ENCODE results near the gene SCIN.
"Not testable (repeated sequence)": the region's sequence is repeated elsewhere in the genome, so short reads cannot be mapped to it uniquely, and the experiment has no call there.

Gene SCIN

DNA sequence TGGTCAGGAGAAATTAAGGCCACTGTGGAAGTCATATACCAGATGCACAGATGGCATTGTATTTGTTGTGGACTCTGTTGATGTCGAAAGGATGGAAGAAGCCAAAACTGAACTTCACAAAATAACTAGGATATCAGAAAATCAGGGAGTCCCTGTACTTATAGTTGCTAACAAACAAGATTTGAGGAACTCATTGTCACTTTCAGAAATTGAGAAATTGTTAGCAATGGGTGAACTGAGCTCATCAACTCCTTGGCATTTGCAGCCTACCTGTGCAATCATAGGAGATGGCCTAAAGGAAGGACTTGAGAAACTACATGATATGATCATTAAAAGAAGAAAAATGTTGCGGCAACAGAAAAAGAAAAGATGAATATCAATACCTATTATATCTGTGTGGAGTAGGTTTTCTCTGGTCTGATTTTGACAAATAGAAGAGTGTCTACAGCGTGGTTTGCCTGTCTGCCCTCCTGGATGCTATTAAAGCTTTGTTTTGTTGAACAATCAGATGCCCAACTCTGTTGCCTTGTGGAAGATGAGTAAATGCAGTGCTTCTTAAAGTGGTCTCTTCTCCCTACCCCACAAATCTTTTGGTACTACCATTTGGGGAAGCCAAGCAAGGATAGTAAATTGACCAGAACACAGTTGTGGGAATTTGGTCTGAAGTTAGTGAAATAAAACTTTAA lies 118.1 kb downstream of the SCIN start:
- not testable (repeated sequence) for DNase-seq (ENCODE audit: low read depth)

DNA sequence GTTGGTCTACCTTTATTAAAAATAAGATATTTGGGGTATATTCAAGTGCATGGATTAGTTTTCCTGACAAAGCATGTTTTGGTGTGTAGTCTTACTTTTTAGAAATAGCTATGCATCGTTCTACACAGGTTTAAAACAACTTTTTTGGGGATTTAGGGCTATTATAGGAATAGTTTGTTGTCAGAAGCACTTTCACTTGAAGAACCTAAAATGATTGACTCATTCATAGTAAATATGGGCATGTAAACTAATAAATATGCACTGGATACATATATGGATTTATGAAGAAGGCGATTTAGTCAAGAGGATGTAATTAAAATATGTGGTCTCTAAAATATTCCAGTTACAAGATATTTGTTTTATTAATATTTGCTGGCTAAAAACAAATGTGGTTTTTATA lies 118.9 kb downstream of the SCIN start:
- DNase-seq (ENCODE audit: low read depth) = no peak

DNA sequence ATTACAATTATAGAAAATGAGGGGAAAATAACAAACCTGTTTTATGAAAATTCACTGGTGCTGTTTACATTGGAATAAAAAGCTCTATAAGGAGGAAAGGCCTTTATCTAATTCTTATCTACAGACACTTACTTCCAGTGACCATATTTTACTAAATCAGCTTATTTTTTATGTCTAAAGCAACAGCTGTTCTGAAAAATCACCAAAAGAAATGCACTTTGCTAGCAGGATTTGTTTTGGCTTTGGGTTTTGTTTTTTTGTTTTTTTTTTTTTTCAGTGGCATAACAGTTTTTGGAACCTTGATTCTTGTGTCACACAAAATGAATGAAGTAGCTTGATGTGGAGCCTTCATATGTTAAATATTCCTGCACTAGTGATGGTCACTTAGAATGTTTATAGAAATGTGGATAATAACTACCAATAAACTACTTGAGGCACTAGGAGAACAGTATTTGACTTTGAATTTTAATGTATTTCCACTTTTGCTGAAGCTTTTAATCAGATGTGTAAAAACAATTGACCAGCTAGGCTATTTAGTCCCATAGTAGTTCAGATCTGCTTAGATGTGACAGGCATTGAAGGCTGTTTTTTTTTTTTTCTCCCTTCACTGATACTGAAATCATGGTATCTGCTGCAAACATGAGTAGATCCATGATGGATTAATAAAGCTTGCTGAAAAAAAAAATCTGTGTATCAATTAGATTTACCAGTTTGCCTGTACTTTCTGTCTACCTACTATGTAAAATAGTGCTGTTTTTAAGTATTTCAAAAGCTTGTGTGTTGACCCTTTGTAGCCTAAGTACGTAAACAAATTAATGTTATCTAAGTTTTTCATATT lies 119.7 kb downstream of the SCIN start:
- no peak for DNase-seq (ENCODE audit: low read depth)

DNA sequence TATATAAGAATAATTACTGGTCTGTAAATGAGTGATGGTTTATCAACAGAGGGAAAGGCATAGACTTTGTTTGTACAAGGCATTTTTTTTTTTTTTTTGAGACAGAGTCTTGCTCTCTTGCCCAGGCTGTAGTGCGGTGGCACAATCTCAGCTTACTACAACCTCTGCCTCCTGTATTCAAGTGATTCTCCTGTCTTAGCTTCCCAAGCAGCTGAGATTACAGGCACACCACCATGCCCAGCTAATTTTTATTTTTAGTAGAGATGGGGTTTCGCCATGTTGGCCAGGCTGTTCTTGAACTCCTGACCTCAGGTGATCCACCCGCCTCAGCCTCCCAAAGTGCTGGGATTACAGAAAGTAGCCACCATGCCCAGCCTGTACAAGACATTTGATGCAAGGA lies 120.9 kb downstream of the SCIN start:
- DNase-seq (ENCODE audit: low read depth) = not testable (repeated sequence)

DNA sequence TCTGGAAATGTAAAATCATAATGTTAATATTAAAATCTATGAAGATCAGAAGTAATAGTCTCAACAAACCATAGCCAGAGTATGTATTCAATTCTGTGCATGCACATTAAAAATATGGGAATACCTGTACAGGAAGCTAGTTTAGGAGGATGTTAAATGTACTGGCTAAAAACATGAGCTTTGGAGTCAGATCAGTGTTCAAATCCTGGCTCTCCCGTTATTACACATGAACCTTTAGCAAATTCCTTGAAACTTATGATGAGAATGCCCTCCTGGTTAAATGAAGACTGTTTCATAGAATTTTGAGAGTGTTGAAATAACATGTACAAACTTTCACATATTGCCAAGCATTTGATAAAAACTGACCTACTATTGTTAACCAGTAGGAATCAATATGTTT lies 121.5 kb downstream of the SCIN start:
- no peak for DNase-seq (ENCODE audit: low read depth)

DNA sequence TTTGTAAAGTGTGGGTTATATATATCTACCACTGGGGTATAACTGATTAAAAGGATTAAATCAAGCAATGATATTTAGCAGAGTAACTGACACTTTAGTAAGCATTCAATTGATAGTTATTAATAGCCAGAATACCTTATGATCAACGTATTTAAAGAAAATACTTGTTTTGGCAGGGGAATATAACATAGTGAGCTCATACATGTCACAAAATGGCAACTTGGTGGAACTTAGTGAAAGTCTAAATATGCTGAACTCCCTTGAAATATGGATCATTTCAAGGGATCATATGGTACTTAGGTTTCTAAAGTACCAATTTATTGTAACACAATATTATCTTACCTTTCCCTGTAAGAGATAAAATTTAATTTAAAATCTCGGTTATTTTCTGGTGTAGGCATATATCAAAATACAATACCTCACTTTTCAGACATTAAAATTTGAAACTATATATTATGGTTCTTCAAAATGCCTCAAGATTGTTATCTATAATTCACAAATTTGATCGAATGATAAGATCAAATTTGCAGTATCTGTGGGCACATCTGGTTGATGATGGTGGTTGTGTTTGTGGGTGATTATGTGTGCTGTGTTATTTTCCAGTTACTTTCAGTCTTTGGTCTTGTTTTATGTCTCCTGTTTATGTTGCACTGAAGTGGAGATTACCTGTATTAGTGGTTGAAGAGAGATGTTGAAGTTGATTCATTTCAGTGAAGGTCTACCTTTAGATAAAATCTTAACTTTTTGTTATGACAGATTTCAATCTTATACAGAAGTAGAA lies 122.1 kb downstream of the SCIN start:
- no peak for DNase-seq (ENCODE audit: low read depth)

DNA sequence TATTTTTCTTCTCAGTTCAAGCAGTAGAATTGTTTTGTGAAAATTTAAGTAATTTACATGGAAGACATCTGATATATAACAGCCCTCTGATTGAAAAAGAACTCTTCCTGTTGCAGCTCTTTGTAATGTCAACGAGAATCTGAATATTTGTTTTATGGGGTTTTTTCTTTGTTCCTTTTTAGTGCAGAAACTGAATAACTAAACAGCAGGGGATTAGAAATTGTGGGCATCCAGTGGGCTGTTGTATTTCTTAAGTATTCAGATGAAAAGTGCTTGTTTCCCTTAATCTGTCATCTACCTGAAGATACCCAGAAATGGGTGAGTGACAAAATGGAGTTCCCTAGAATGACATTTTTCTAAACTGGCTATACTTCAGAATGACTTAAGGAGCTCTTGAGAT lies 124.3 kb downstream of the SCIN start:
- DNase-seq (ENCODE audit: low read depth) = no peak

DNA sequence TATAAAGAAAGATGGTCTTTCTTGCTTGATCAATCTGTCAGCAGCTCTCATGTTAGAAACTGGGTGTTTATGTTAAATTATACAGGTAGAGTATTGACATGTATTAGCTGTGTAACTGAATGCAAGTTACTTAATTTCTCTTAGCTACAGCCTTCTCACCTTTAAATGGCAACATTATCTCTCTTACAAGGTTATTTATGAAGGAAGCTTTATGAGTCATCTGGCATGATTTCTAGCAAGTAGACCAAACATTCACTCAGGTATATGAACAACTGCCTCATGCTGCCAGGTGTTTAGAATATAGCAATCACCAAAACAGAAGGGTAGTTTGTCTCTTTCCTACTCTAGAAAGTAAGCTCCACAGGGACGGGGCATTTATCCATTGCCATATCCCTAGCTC lies 125.4 kb downstream of the SCIN start:
- DNase-seq (ENCODE audit: low read depth) = no peak

DNA sequence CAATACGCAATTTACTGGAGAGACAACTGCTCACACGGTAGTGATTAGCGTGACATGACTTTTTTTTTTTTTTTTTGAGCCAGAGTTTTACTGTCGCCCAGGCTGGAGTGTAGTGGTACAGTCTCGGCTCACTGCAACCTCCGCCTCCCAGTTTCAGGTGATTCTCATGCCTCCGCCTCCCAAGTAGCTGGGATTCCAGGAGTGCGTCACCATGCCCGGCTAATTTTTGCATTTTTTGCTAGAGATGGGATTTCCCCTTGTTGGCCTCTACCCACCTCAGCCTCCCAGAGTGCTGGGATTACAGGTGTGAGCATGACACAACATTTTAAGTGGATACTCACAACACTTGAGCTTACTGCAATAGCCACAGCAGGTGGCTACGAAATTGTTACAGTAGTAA lies 128.8 kb downstream of the SCIN start:
- no peak for DNase-seq (ENCODE audit: low read depth)

DNA sequence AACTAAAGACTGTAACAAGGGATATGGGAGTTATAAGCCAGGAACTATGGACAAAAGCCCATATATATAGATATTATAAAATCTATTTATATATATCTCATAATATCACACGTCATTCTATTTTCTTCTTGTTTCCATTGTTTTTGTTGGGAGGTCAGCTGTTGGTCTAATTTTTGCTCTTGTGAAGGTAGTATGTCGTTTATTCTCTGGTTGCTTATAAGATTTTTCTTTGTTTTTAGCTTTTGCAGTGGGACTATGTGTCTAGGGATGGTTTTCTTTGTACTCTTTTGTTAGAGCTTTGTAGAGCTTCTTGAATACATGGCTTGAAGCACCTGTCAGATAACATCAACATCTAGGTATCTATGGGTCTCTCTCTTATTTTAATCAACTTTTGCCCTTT lies 130.9 kb downstream of the SCIN start:
- DNase-seq (ENCODE audit: low read depth) = no peak

DNA sequence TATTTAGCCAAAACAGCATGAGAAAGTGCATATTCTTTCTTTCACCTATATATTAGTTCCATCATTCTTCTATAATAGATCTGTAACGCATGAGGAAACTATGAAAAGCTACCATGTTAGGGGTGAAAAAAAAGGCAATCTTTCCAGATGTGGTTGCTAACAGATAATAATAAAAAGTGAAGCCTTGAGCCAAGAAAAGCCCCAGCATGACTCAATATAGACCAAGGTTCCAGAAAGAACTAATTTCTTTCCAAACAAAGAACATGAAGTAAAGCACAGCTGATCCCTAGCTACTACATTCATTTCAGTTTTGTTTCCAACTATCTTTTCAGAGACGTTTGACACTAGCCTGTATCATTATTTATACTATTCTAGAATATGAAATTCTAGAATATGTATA lies 133.4 kb downstream of the SCIN start:
- no peak for DNase-seq (ENCODE audit: low read depth)

DNA sequence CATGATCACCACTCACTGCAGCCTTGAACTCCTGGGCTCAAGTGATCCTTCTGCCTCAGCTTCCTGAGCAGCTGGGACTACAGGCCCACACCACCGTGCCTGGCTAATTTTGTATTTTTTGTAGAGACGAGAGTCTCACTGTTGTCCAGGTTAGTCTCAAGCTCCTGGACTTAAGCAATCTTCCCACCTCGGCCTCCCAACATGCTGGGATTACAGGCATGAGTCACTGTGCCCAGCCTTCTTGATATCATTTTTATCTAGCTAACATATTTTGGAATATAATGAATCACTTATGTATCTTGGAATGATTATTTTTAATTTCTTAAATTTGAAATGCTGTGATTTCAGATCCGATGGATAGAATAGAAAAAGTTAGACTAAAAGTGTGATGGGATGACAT lies 135.4 kb downstream of the SCIN start:
- no peak for DNase-seq (ENCODE audit: low read depth)

DNA sequence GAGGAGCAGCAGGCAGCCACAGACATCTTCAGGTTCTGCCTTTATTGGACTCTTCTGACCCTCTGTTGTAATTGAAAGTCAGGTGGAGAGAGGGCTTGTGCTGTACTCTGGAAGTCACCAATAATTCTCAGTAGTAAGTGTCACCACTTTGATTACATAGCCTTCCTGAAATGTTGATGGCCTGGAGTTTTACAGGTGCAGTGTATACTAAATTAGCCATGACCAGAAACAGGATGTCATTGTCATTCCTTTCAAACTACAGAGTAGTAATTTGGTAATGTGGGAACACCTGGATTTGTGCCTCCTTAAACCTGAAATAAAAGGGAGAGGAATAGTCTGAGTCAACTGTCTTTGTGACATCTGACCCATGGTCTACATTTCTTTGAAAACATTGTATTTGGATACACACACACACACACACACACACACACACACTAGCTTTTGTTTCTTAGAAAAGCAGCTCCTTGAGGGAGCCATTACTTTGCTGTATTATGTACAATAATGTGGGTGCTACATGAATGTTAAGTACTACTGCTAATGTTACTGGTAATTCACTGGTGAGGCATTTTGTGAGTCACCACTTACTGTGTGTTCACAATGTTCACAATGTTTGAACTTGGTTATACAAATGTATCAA lies 136.5 kb downstream of the SCIN start:
- no peak for DNase-seq (ENCODE audit: low read depth)

DNA sequence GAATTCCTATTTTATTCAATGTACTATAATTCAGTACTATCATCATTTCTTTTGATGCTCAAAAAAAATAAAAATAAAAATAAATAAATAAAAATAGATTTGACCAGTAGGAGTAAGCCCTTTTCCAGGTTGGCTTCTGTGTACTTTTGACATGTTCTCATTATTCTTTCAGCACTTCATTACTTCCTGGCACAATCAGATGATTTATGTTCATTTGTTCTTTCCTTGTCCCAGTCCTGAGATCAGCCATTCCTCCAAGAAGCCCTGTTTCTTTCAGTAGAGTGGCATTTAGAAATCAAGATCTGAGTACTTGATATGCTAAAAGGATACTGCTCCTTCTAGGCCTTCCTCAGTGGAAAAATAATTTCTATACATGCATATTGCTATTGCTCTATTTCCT lies 137.8 kb downstream of the SCIN start:
- no peak for DNase-seq (ENCODE audit: low read depth)
